Left ventricle myocardium inferior (tissue), 1 donor: ENCODE measurements around the gene IL1RAPL1. TPM values are rescaled to one million over a fixed set of nuclear protein-coding genes. Genes with fewer than 3 reads are reported as not detected.

Experiments
- DNase-seq: peaks from one replicate; pipeline ENCODE4 v3.0.0-alpha.2; 2020
- H3K27ac ChIP-seq: fragments of 200-600 bp; replicated peaks from 2 replicates; pipeline ENCODE4 v1.8.0; 2021
- H3K27me3 ChIP-seq: fragments of 200-600 bp; 2 replicates; pipeline ENCODE4 v1.8.0; 2021; ENCODE audit warnings: low read depth
- H3K36me3 ChIP-seq: fragments of 200-600 bp; 2 replicates; pipeline ENCODE4 v1.8.0; 2021
- H3K4me1 ChIP-seq: fragments of 200-600 bp; 2 replicates; pipeline ENCODE4 v1.8.0; 2021
- H3K4me3 ChIP-seq: fragments of 200-600 bp; 2 replicates; pipeline ENCODE4 v1.8.0; 2021; ENCODE audit warnings: mild to moderate bottlenecking, moderate library complexity
- H3K9me3 ChIP-seq: fragments of 200-600 bp; replicated peaks from 2 replicates; pipeline ENCODE4 v1.8.0; 2021
- CTCF ChIP-seq: fragments of 200-600 bp; IDR thresholded peaks from 2 replicates; pipeline ENCODE4 v1.8.0; 2021; ENCODE audit warnings: antibody characterized with exemption, mild to moderate bottlenecking, borderline replicate concordance
- intact Hi-C: fragments of 100-400 bp; cut with micrococcal nuclease; formaldehyde crosslinking; loops from one replicate; pipeline ENCODE4 v1.11.0; 2022
- total RNA-seq: library from RNA; stranded (reverse); fragmentation: NEBNext Ultra II Directional; extraction: Animal tissue kit (Norgen Biotek cat#: 25700); gene quantifications from one replicate; pipeline ENCODE4 v1.2.1, GENCODE V29; 2021
- donor health status: DM: no; HTN: yes; CAD: no; lungs with severe emphysema.

IL1RAPL1 gene
- total RNA-seq, 1 donor from 2014 or later, result 1.9 TPM

DNA sequence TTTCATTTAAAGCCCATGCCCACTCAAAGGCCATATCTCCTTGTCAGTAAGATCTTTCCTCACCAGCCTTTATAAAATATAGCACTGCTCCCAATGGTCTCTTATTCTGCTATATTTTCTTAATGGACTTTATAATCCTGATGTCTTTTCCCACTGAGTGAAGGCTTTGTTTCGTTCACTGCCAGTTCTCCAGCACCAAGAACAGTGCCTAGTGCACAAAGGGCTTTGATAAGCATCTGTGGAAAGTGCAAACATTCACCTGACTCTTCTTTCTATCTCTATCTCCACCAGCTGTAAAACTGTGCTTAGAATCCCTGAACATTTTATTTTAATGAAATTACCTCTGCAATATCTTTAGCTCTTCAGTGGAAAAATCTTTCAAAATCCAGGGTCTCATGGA, 1054.2 kb downstream of the IL1RAPL1 start:
- no peak overlapping the region for H3K4me3 ChIP-seq
- H3K36me3 ChIP-seq, result no peaks in the 10 kb centered on the region
- H3K27ac ChIP-seq, result no peak overlapping the region
- no peaks in the 10 kb centered on the region for H3K27me3 ChIP-seq
- no peak for TF ChIP-seq CTCF
- no peak for DNase-seq
- peaks cover 9% of the 10 kb centered on the region for H3K9me3 ChIP-seq
- H3K4me1 ChIP-seq, result no peaks in the 10 kb centered on the region
- intact Hi-C loops, result no loop called here

GRCh38 chrX:29643181-29643580, 1055.9 kb downstream of the IL1RAPL1 start:
- TF ChIP-seq CTCF, result no peak
- Histone ChIP-seq H3K27me3 (no peaks in the 10 kb centered on the region), H3K4me1 (no peaks in the 10 kb centered on the region), H3K4me3 (no peak overlapping the region), H3K27ac (no peak overlapping the region), H3K9me3 (peaks cover 9% of the 10 kb centered on the region), H3K36me3 (no peaks in the 10 kb centered on the region)
- no peak for DNase-seq
- intact Hi-C loops, result no loop called here

- H3K4me3 ChIP-seq, result no peak overlapping the region
- H3K4me1 ChIP-seq, result no peaks in the 10 kb centered on the region
- no peak for DNase-seq
- H3K36me3 ChIP-seq, result no peaks in the 10 kb centered on the region
- intact Hi-C loops, result no loop called here
- H3K9me3 ChIP-seq, result peaks cover 9% of the 10 kb centered on the region
- H3K27me3 ChIP-seq, result no peaks in the 10 kb centered on the region
- H3K27ac ChIP-seq, result no peak overlapping the region
- no peak for TF ChIP-seq CTCF
Measured at GRCh38 chrX:29648161-29648560, 1060.9 kb downstream of the IL1RAPL1 start.

GRCh38 chrX:29652484-29652883, 1065.2 kb downstream of the IL1RAPL1 start:
- Histone ChIP-seq H3K36me3 (no peaks in the 10 kb centered on the region), H3K4me1 (no peaks in the 10 kb centered on the region), H3K9me3 (no peaks in the 10 kb centered on the region), H3K4me3 (no peak overlapping the region), H3K27ac (no peak overlapping the region), H3K27me3 (no peaks in the 10 kb centered on the region)
- no peak for DNase-seq
- TF ChIP-seq CTCF, result no peak
- intact Hi-C loops, result no loop called here

GRCh38 chrX:29653721-29654120, 1066.5 kb downstream of the IL1RAPL1 start:
- no peak overlapping the region for H3K4me3 ChIP-seq
- no peaks in the 10 kb centered on the region for H3K36me3 ChIP-seq
- H3K9me3 ChIP-seq, result no peaks in the 10 kb centered on the region
- no peak for TF ChIP-seq CTCF
- intact Hi-C loops, result no loop called here
- no peak for DNase-seq
- no peaks in the 10 kb centered on the region for H3K4me1 ChIP-seq
- H3K27me3 ChIP-seq, result no peaks in the 10 kb centered on the region
- no peak overlapping the region for H3K27ac ChIP-seq

GRCh38 chrX:29659911-29660310, 1072.7 kb downstream of the IL1RAPL1 start:
- no peak for TF ChIP-seq CTCF
- Histone ChIP-seq H3K36me3 (no peaks in the 10 kb centered on the region), H3K27me3 (no peaks in the 10 kb centered on the region), H3K9me3 (no peaks in the 10 kb centered on the region), H3K4me3 (no peak overlapping the region), H3K27ac (no peak overlapping the region), H3K4me1 (no peaks in the 10 kb centered on the region)
- DNase-seq, result no peak
- intact Hi-C loops, result no loop called here
